ENCODE data around the gene METTL16. TPM values are rescaled to one million over a fixed set of nuclear protein-coding genes. Genes with fewer than 3 reads are reported as not detected.

METTL16 gene
- total and polyA plus RNA-seq, 9 of the 15 experiments (the other 6 are each of a cell fraction or from before 2014, with no cell fraction given): 12.1 to 30.5 (median 19.8) TPM

DNA sequence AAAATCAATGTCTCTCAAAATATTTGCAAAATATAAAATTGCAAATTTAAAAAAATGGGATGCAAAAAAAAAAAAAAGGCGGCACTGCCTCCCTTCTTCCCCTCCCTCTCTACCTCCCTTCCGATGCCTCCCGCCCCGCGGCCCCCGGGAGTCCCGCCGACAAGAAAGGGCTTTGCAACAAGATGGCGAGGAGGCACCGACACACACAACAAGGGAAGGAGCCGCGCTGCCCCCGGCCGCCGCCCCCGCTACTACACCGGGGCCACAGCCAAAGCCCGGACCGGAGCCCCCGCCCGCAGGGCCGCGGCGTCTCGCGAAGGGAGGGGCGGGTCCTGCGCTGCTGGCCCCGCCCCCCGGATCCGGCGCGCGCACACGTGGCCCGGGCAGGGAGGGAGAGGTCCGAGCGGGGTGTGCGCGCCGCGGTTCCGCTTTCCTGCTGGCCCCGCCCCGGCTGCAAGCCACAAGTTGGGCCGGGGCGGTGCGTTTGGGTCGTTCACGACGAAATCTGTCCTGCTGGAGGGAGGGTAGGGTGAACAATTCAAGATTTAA is 110.7 kb downstream of the METTL16 start, which contains the start of gene MNT (continued):
- no peak for TF ChIP-seq ZNF431 (CRISPR knock-in tag; IDR thresholded peaks at IDR 0.05)
- TF ChIP-seq RCOR1 (IDR thresholded peaks at IDR 0.05; ENCODE audit: borderline replicate concordance in 1 of 2, low read depth in 2 of 2, low read length in 2 of 2): peak in 1 of 2 experiments; percentile 3; a peak in 1 of 4 replicates
- no peak for TF ChIP-seq ZNF146 (CRISPR knock-in tag; IDR thresholded peaks at IDR 0.05; ENCODE audit: unreplicated experiment)
- TF ChIP-seq RAD21 (CRISPR knock-in tag; conservative IDR thresholded peaks at IDR 0.05 in 1 of 2, IDR thresholded peaks at IDR 0.05 in 1 of 2): no peak
- TF ChIP-seq, protein P1, sequence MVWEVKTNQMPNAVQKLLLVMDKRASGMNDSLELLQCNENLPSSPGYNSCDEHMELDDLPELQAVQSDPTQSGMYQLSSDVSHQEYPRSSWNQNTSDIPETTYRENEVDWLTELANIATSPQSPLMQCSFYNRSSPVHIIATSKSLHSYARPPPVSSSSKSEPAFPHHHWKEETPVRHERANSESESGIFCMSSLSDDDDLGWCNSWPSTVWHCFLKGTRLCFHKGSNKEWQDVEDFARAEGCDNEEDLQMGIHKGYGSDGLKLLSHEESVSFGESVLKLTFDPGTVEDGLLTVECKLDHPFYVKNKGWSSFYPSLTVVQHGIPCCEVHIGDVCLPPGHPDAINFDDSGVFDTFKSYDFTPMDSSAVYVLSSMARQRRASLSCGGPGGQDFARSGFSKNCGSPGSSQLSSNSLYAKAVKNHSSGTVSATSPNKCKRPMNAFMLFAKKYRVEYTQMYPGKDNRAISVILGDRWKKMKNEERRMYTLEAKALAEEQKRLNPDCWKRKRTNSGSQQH (CRISPR knock-in tag; IDR thresholded peaks at IDR 0.05): no peak
- no peak for TF ChIP-seq ZBTB1 (CRISPR knock-in tag; IDR thresholded peaks at IDR 0.05; ENCODE audit: borderline replicate concordance, low read depth)
- TF ChIP-seq, protein P2, sequence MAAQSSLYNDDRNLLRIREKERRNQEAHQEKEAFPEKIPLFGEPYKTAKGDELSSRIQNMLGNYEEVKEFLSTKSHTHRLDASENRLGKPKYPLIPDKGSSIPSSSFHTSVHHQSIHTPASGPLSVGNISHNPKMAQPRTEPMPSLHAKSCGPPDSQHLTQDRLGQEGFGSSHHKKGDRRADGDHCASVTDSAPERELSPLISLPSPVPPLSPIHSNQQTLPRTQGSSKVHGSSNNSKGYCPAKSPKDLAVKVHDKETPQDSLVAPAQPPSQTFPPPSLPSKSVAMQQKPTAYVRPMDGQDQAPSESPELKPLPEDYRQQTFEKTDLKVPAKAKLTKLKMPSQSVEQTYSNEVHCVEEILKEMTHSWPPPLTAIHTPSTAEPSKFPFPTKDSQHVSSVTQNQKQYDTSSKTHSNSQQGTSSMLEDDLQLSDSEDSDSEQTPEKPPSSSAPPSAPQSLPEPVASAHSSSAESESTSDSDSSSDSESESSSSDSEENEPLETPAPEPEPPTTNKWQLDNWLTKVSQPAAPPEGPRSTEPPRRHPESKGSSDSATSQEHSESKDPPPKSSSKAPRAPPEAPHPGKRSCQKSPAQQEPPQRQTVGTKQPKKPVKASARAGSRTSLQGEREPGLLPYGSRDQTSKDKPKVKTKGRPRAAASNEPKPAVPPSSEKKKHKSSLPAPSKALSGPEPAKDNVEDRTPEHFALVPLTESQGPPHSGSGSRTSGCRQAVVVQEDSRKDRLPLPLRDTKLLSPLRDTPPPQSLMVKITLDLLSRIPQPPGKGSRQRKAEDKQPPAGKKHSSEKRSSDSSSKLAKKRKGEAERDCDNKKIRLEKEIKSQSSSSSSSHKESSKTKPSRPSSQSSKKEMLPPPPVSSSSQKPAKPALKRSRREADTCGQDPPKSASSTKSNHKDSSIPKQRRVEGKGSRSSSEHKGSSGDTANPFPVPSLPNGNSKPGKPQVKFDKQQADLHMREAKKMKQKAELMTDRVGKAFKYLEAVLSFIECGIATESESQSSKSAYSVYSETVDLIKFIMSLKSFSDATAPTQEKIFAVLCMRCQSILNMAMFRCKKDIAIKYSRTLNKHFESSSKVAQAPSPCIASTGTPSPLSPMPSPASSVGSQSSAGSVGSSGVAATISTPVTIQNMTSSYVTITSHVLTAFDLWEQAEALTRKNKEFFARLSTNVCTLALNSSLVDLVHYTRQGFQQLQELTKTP (IDR thresholded peaks at IDR 0.05; ENCODE audit: low read depth in 1 of 2, partially characterized antibody in 2 of 2): no peak
- peak; percentile 93 for TF ChIP-seq EGR1 (conservative IDR thresholded peaks at IDR 0.05)
- no peak for TF ChIP-seq BCOR (IDR thresholded peaks at IDR 0.05)
- TF ChIP-seq, protein P3, sequence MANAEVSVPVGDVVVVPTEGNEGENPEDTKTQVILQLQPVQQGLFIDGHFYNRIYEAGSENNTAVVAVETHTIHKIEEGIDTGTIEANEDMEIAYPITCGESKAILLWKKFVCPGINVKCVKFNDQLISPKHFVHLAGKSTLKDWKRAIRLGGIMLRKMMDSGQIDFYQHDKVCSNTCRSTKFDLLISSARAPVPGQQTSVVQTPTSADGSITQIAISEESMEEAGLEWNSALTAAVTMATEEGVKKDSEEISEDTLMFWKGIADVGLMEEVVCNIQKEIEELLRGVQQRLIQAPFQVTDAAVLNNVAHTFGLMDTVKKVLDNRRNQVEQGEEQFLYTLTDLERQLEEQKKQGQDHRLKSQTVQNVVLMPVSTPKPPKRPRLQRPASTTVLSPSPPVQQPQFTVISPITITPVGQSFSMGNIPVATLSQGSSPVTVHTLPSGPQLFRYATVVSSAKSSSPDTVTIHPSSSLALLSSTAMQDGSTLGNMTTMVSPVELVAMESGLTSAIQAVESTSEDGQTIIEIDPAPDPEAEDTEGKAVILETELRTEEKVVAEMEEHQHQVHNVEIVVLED (CRISPR knock-in tag; IDR thresholded peaks at IDR 0.05): peak; percentile 75
- TF ChIP-seq ZNF696 (CRISPR knock-in tag; conservative IDR thresholded peaks at IDR 0.05): no peak
- TF ChIP-seq, protein P4, sequence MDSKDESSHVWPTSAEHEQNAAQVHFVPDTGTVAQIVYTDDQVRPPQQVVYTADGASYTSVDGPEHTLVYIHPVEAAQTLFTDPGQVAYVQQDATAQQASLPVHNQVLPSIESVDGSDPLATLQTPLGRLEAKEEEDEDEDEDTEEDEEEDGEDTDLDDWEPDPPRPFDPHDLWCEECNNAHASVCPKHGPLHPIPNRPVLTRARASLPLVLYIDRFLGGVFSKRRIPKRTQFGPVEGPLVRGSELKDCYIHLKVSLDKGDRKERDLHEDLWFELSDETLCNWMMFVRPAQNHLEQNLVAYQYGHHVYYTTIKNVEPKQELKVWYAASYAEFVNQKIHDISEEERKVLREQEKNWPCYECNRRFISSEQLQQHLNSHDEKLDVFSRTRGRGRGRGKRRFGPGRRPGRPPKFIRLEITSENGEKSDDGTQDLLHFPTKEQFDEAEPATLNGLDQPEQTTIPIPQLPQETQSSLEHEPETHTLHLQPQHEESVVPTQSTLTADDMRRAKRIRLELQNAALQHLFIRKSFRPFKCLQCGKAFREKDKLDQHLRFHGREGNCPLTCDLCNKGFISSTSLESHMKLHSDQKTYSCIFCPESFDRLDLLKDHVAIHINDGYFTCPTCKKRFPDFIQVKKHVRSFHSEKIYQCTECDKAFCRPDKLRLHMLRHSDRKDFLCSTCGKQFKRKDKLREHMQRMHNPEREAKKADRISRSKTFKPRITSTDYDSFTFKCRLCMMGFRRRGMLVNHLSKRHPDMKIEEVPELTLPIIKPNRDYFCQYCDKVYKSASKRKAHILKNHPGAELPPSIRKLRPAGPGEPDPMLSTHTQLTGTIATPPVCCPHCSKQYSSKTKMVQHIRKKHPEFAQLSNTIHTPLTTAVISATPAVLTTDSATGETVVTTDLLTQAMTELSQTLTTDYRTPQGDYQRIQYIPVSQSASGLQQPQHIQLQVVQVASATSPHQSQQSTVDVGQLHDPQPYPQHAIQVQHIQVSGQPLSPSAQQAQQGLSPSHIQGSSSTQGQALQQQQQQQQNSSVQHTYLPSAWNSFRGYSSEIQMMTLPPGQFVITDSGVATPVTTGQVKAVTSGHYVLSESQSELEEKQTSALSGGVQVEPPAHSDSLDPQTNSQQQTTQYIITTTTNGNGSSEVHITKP (IDR thresholded peaks at IDR 0.05; ENCODE audit: partially characterized antibody): peak; percentile 95
- no peak for TF ChIP-seq ZFP1 (CRISPR knock-in tag; IDR thresholded peaks at IDR 0.05)
- TF ChIP-seq, protein P5, sequence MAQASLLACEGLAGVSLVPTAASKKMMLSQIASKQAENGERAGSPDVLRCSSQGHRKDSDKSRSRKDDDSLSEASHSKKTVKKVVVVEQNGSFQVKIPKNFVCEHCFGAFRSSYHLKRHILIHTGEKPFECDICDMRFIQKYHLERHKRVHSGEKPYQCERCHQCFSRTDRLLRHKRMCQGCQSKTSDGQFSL (CRISPR knock-in tag; IDR thresholded peaks at IDR 0.05): no peak
- TF ChIP-seq, protein P5 (tag; IDR thresholded peaks at IDR 0.05): no peak; a peak in 1 of 4 replicates
- no peak for TF ChIP-seq ZNF133 (CRISPR knock-in tag; IDR thresholded peaks at IDR 0.05)

All from K562 (cell line).